Osteoblast (primary cell): Measurements from ENCODE around the gene CATSPERD. TPM values are rescaled to one million over a fixed set of nuclear protein-coding genes. Genes with fewer than 3 reads are reported as not detected.
A peak's percentile ranks its signal among the peaks of the same experiment; 100 is the strongest.

Experiments
- DNase-seq: peaks from one replicate; pipeline ENCODE4 v3.0.0; 2011; ENCODE audit warnings: low spot score, mixed read lengths; ENCODE audit not compliant: insufficient read length; ENCODE audit errors: missing footprints
- H2AFZ ChIP-seq: 2 replicates; pipeline ENCODE4 v1.6.0; 2011; ENCODE audit warnings: mild to moderate bottlenecking, low read length
- H3K27ac ChIP-seq: 2 replicates; pipeline ENCODE4 v1.5.1; 2011; ENCODE audit warnings: mild to moderate bottlenecking, low read depth, low read length, moderate library complexity
- H3K27me3 ChIP-seq: 2 replicates; pipeline ENCODE4 v1.6.0; 2012; ENCODE audit warnings: mild to moderate bottlenecking, control low read depth, inconsistent platforms, low read length, moderate library complexity; ENCODE audit not compliant: insufficient read depth
- H3K36me3 ChIP-seq: 2 replicates; pipeline ENCODE4 v1.5.1; 2011; ENCODE audit warnings: mild to moderate bottlenecking, low read length, control low read depth, moderate library complexity; ENCODE audit not compliant: insufficient read depth
- H3K4me1 ChIP-seq: 2 replicates; pipeline ENCODE4 v1.5.1; 2011; ENCODE audit warnings: mild to moderate bottlenecking, low read length, control low read depth, moderate library complexity; ENCODE audit not compliant: insufficient read depth
- H3K4me2 ChIP-seq: 2 replicates; pipeline ENCODE4 v1.6.0; 2011; ENCODE audit warnings: mild to moderate bottlenecking, low read length; ENCODE audit not compliant: insufficient read depth
- H3K4me3 ChIP-seq: fragments of 200-600 bp; sonication (generic); 3 replicates; pipeline ENCODE4 v1.5.1; 2012; ENCODE audit warnings: mild to moderate bottlenecking, low read length, inconsistent platforms; ENCODE audit not compliant: insufficient read depth
- H3K79me2 ChIP-seq: 2 replicates; pipeline ENCODE4 v1.6.0; 2012; ENCODE audit warnings: mild to moderate bottlenecking, low read length, control low read depth, inconsistent platforms; ENCODE audit not compliant: insufficient read depth
- H3K9me3 ChIP-seq: 2 replicates; pipeline ENCODE4 v1.5.1; 2011; ENCODE audit warnings: low read depth, low read length, control low read depth
- H4K20me1 ChIP-seq: 2 replicates; pipeline ENCODE4 v1.6.0; 2012; ENCODE audit warnings: mild to moderate bottlenecking, low read length, control low read depth; ENCODE audit not compliant: insufficient read depth
- total RNA-seq: library from RNA; depleted of rRNA; stranded (reverse); fragments of >200 nt; gene quantifications from 2 replicates; pipeline ENCODE4 v1.2.3, GENCODE V29; 2012
- TF ChIP-seq, protein P1 (sequence below): IDR thresholded peaks from 2 replicates; pipeline ENCODE4 v1.5.1; 2011; ENCODE audit warnings: mild to moderate bottlenecking, low read depth, low read length, moderate library complexity; ENCODE audit errors: extremely low read depth

The CATSPERD gene
- total RNA-seq, 1 donor: under 0.01 TPM

DNA sequence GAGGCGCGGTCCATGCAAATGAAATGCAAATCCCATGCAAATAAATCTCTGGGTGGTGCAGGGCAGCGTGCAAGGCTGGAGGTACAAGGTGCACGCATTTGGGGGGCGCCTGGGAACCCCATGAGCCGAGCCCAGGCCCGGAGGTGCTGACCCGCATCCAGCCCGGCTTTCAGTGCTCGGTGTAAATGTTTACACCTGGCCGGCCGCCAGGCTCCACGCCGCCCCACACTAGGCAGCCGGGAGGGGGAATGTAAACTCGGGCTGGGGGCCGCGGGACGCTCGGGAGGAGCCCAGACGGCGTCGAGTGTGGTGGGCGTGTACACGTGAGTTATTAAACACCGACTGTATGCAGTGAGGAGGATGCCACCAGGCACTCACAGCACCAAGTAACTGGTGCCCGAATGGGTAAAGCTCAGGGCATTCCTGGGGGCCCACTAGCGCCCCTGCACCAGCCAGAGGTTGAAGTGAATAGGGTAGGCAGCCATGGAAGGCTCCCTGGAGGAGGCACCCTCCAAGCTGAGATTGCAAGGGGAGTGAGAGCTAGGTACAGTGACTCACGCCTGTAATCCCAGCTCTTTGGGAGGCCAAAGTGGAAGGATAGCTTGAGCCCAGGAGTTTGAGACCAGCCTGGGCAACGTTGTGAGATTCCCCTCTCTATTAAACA, 101.9 kb downstream of the CATSPERD start:
- no peaks in the 10 kb centered on the region for H3K4me1 ChIP-seq
- H3K4me2 ChIP-seq: no peak overlapping the region
- no peaks in the 10 kb centered on the region for H3K9me3 ChIP-seq
- no peak overlapping the region for H3K4me3 ChIP-seq
- H3K27ac ChIP-seq: no peak overlapping the region
- DNase-seq: peak; percentile 51
- no peaks in the 10 kb centered on the region for H4K20me1 ChIP-seq
- H2AFZ ChIP-seq: no peak overlapping the region
- H3K27me3 ChIP-seq: peaks cover 3% of the 10 kb centered on the region
- no peaks in the 10 kb centered on the region for H3K36me3 ChIP-seq
- no peaks in the 10 kb centered on the region for H3K79me2 ChIP-seq
- TF ChIP-seq, protein P1, sequence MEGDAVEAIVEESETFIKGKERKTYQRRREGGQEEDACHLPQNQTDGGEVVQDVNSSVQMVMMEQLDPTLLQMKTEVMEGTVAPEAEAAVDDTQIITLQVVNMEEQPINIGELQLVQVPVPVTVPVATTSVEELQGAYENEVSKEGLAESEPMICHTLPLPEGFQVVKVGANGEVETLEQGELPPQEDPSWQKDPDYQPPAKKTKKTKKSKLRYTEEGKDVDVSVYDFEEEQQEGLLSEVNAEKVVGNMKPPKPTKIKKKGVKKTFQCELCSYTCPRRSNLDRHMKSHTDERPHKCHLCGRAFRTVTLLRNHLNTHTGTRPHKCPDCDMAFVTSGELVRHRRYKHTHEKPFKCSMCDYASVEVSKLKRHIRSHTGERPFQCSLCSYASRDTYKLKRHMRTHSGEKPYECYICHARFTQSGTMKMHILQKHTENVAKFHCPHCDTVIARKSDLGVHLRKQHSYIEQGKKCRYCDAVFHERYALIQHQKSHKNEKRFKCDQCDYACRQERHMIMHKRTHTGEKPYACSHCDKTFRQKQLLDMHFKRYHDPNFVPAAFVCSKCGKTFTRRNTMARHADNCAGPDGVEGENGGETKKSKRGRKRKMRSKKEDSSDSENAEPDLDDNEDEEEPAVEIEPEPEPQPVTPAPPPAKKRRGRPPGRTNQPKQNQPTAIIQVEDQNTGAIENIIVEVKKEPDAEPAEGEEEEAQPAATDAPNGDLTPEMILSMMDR: no peak

DNA sequence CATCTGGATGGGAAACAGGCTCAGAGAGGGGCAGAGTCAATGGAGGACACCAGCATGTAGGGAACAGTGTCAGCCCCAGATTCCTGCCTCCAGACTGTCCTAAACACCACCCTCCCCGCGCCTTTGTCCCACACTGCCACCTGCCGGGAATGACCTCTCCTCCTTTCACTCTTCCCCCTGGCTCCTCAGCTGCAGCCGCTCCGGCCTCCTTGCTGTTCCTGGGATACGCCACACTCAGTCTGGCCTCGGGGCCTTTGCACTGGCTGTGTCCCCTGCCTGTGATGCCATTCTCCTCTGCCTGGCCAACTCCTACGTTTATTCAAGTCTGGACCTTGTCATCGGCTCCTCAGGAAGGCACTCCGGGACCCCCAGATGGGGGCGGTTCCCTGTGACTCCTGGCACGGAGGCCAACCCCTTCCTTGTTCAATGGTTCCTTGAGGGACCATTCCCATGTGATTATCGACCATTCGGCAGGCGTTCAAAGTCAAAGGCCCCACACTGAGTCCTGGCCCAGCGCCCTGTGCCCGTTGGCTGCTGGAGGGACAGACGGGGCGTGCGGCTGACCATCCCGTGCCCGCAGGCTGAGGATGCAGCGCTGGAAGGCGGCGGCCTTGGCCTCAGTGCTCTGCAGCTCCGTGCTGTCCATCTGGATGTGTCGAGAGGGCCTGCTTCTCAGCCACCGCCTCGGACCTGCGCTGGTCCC, 103.3 kb downstream of the CATSPERD start:
- Histone ChIP-seq H3K36me3 (no peaks in the 10 kb centered on the region), H3K27me3 (peaks cover 6% of the 10 kb centered on the region), H3K4me3 (no peak overlapping the region), H4K20me1 (no peaks in the 10 kb centered on the region), H3K9me3 (no peaks in the 10 kb centered on the region), H3K4me2 (no peak overlapping the region), H3K27ac (no peak overlapping the region), H2AFZ (no peak overlapping the region), H3K4me1 (peaks cover 6% of the 10 kb centered on the region), H3K79me2 (no peaks in the 10 kb centered on the region)
- DNase-seq: peak; percentile 78
- TF ChIP-seq, protein P1: peak; percentile 14

DNA sequence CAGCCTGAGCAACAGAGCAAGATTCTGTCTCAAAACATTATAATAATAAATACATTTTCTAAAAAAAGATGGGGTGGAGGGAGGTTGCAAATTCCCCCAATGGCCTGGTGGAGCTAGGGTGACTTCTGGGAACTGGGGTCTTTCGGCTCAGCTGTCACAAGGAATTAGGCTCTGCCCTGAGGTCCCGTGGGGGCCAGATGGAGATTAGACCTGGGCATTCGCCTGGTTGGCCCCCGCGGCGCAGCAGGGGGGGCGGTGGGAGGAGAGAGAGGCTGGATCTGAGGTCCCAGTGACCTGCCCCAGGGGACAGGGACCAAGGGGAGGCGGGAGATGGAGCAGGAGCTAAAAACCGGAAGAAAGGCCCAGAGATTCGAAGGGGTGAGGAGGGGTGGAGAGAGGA, 104.3 kb downstream of the CATSPERD start:
- TF ChIP-seq, protein P1: no peak
- Histone ChIP-seq H3K4me1 (peaks cover 12% of the 10 kb centered on the region), H2AFZ (no peak overlapping the region), H3K9me3 (no peaks in the 10 kb centered on the region), H3K36me3 (no peaks in the 10 kb centered on the region), H3K79me2 (no peaks in the 10 kb centered on the region), H3K27me3 (peaks cover 17% of the 10 kb centered on the region), H3K4me3 (no peak overlapping the region), H3K27ac (no peak overlapping the region), H3K4me2 (no peak overlapping the region), H4K20me1 (no peaks in the 10 kb centered on the region)
- DNase-seq: peak; percentile 79

DNA sequence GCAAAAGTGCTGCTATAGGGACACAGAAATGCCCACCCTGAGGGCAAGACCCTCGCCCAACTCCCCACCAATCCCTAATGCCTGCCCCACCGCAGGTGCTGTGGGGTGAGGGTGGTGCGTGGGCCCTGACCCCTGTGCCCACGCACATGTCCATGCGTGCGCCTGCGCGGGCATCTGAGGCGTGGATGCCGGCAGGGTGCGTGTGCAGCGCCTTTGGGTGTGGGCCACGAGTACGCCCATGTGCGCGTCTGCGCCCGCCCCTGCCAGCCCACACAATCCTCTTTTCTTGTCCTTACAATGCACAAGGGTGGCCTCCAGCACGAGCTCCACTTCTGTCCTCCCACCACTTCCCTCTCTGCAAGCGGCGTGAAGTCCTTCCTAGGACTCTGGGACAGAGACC, 104.7 kb downstream of the CATSPERD start:
- H4K20me1 ChIP-seq: no peaks in the 10 kb centered on the region
- H3K27ac ChIP-seq: no peak overlapping the region
- no peaks in the 10 kb centered on the region for H3K9me3 ChIP-seq
- H3K27me3 ChIP-seq: peaks cover 20% of the 10 kb centered on the region
- TF ChIP-seq, protein P1: no peak
- no peak for DNase-seq
- H3K36me3 ChIP-seq: no peaks in the 10 kb centered on the region
- no peak overlapping the region for H2AFZ ChIP-seq
- H3K4me1 ChIP-seq: peaks cover 12% of the 10 kb centered on the region
- no peak overlapping the region for H3K4me3 ChIP-seq
- H3K4me2 ChIP-seq: no peak overlapping the region
- H3K79me2 ChIP-seq: no peaks in the 10 kb centered on the region
